Activated CD8-positive, alpha-beta memory T cell treated with anti-CD3 and anti-CD28 coated beads for 36 hours (primary cell): ENCODE results near the gene KLHDC10. TPM values are rescaled to one million over a fixed set of nuclear protein-coding genes. Genes with fewer than 3 reads are reported as not detected.

ENCODE experiments used
- CTCF ChIA-PET: fragments of 350-600 bp; sonication (Branson Sonifier 250); formaldehyde crosslinking; loops from one replicate; lab custom pipeline; 2021; ENCODE audit warnings: antibody characterized with exemption; lab: Charles Lee
- POLR2A ChIA-PET: fragments of 350-600 bp; sonication (Branson Sonifier 250); formaldehyde crosslinking; loops from one replicate; lab custom pipeline; 2021; ENCODE audit warnings: antibody characterized with exemption; lab: Charles Lee
- total RNA-seq, 2 experiments: library from RNA; stranded (reverse); gene quantifications; one replicate each; pipeline ENCODE4 v1.2.3, GENCODE V29; 2021

KLHDC10 gene
- total RNA-seq, 2 experiments from 2014 or later = 17.9 TPM

DNA sequence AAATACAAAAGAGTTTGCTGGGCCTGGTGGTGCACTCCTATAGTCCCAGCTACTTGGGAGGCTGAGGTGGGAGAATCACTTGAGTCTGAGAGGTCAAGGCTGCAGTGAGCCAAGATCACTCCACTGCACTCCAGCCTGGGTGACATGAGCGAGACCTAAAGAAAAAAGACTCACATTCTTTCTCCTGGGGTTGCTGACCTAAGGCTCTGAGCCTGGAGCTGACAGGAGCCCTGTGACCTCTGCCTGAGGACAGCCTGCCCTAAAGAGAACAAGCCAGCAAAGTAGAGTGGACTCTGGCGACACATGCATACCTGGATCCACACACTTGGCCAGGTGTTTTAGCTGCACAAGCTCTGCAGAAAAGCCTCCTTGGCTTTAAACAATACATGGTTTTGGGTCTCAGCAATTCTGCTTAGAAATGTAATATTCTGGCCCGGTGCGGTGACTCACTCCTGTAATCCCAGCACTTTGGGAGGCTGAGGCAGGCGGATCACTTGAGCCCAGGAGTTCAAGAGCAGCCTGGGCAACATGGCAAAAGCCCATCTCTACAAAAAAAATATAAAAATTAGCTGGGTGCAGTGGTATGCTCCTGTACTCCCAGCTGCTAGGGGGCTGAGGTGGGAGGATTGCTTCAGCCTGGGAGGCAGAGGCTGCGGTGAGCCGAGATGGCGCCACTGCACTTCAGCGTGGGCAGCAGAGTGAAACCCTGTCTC is 76.5 kb downstream of the KLHDC10 start:
- ChIA-PET POLR2A (no interaction called here), CTCF (interaction anchor here (0.6 to 0.7 kb wide), 2 partner anchors 21 to 82 kb away, joined by 3 to 4 read pairs; no protein-coding TSS in a partner anchor)

DNA sequence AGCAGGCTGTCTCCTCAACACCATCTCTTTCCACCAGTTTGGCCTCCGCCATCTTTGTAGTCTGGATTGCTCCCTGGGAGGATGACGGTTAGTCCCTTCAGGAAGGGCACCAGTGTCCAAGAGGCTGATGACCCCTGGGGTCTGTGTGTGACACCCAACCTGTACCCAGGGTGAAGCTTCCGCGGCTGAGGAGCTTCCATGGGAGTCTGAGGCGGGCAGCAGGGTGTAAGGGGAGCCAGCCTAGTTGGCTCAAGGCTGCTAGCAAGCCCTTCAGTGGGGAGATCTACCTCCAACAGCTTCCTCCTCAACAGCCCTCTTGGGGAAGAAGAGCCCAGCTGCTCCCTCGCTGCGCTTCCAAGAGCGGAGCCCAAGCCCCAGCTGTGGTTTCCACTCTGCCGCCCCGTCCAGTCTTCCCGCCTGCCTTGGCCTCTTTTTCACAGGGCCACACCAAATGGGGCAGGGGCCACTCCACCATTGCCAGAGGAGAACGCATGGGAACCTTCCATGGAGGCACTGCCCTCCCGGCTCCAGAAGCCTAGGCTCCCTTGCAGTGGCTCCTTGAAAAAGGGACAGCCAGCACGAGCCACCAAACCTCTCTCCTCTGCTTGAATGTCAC is 77.5 kb downstream of the KLHDC10 start:
- ChIA-PET POLR2A (no interaction called here), CTCF (no interaction called here)

DNA sequence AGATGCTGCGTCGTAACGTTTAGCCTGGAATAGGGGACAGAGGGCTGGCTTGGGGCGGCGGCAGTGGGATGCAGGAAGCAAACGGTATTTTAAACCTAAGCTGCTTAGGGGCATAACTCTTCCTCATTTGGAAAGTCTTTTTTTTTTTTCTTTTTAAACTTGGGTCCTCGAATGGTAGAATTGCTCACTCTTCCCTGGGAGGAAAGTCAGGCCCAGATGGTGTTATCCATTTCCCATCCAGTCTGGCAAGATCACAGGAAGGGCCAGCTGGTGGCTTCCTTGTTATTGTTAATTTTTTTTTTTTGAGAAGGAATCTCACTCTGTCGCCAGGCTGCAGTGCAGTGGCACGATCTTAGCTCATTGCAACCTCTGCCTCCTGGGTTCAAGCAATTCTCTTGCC is 78.2 kb downstream of the KLHDC10 start:
- ChIA-PET CTCF (no interaction called here), POLR2A (no interaction called here)

DNA sequence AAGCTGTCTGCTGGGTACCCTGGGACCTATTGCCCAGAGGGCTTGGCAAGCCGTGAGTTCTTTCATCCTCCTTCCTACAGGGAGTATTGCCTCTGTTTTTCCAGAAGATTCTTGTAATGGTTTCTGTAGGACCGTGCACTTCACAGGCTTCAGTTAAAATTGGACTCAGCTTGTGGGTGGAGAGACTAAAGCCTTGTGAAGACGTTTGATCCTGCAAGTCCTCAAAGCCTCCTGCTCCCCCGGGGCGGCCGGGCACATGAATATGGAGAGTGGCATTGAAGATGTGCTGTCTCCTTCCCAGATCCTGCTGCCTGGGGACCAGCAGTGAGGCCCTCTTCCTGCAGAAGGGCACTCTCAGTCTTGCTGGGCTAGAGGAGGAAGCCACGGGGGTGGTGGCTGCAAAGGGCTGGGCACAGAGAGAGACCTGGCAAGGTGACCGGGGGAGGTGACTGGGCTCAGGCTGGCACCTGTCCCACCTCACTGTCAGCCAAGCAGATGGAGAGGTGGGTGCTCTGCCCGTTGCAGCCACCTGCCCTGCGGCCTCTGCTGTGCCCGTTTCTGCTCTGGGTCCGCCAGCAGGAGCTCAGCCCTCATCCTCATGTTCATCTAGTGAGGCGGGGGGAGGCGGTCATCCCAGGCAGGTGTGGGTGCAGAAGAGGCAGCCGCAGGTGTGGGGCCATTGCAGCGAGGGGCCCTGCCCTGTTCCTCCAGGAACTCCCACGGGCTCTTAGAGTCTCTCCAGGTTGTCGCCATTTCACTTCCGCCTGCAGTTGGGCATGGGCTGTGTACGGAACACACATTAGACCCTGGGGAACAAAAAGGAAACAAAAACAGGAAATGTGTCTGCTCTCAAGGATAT is 79.2 kb downstream of the KLHDC10 start:
- POLR2A ChIA-PET = no interaction called here

DNA sequence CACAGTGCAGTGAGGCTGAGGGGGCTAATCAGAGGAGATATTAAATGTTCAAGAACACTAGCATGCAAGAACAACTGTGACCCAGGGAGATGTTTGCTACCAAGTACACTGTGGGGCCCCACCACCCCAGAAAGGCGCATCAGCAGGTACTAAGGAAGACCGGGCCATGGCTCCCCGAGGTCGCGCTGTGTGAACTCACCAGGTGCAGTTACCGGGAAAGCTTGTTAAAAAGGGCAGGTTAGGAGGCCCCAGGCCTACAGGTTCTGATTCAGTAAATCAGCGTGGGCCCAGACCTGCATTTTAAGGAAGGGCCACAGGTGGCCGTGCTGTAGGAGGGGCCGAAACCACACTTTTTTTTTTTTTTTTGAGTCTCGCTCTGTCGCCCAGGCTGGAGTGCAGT is 80.3 kb downstream of the KLHDC10 start:
- ChIA-PET CTCF (no interaction called here), POLR2A (no interaction called here)

More for the DNA sequence above, 79.2 kb downstream of the KLHDC10 start:
- CTCF ChIA-PET = no interaction called here

DNA sequence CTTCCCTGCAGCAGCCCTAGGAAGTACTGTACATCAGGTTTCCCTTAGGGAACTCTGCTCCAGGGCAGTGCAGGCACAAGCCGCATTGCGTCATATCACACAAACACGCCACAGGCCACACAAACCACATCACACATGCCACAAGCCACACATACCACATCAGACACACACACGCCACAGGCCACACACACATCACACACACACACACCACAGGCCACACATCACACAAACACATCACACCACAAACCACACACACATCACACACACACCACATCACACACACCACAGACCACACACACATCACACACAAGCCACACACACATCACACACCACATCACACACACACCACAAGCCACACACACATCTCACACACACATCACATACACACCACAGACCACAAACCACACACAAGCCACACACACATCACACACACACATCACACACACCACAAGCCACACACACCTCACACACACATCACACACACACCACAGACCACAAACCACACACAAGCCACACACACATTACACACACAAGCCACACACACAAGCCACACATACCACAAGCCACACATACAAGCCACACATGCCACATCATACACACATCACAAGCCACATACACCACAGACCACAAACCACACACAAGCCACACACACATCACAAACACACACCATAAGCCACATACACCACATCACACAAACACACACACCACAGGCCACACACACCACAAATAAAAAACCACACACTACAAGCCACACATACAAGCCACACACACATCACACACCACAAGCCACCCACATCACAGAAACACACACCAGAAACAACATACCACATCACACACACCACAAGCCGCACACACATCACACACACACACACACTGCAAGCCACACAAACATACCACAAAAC is 81.5 kb downstream of the KLHDC10 start:
- CTCF ChIA-PET = no interaction called here

DNA sequence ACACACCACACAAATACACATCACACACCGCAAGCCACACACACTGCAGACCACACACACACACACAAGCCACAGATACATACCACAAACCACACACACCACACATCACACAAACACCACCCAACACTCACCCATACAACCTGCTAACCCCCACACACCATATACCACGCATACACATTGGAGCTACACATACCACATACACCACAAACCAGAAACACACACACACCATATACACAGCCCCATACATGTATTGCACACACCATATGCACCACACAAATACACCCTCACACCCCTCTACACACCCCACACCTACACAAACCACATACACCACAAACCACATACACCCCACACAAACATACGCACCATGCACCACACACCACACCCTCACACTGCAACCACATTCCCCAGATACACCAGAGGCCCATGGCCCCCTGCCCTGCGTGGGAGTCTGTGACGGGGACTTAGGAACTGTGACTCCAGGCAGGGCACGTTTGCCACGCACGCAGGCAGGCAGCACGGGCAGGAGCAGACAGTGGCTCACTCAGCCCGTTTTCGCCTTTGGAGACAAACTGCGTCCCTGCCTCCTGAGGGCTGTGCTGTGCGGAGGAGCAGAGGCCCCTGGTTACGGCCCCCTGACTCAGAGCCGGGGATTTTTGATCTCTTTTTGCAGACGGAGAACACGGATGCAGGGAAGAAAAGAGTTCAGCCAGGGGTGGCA is 82.3 kb downstream of the KLHDC10 start:
- CTCF ChIA-PET = no interaction called here
- POLR2A ChIA-PET = no interaction called here

More for the DNA sequence above, 81.5 kb downstream of the KLHDC10 start:
- POLR2A ChIA-PET = interaction anchor here (0.7 kb wide), 1 partner anchor 48 kb away, joined by 10 read pairs; no protein-coding TSS in a partner anchor

DNA sequence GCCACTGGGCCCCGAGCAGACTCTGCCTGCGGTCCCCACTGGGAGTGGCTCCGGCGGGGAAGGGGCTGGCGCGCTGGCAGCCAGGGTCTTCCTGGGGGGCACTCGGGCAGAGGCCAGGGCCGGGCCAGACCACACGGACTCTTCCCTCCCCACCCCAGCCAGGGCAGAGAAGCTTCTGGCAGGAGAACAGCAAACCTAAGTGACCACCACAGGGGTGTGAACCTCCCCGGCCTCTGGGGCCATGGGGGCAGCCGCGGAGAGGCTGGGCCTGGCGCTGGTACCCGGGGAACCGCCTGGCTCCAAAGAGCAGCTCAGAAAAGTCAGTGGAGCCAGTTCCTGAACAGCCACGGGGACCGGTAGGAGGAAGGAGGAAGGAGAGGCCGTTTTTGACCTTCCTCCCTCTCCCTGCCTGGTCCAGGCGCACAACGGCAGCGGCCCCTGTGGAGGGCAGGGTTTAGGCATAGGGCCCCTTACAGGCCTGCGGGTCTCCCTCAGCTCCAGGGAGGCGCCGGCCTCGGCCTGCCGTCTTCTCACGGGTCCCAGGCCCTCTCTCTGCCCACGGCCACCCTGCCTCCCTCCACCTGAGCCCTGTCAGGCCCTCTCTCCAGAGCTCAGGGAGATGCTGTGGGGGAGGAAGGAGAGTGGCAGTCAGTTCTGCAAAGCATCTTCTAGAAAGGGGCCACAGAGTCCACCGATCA is 83.0 kb downstream of the KLHDC10 start:
- POLR2A ChIA-PET = no interaction called here
- CTCF ChIA-PET = no interaction called here

DNA sequence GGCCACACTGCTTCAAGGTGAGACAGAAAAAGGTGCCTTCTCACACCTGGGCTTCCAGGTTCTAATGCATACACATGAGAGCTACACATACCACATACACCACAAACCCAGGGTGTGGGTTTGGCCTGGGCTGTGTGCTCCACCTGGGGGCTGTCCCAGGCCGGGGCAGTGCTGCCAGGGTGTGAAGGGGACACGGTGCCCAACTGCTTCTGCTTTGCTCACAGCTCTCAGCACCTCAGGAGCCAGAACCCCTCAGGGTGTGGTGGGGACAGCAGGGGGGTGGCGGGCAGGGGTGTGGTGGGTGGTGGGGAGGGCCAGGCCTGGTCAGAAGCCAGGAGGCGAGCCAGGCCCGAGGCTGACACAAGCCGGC is 83.8 kb downstream of the KLHDC10 start:
- POLR2A ChIA-PET = no interaction called here
- CTCF ChIA-PET = no interaction called here

DNA sequence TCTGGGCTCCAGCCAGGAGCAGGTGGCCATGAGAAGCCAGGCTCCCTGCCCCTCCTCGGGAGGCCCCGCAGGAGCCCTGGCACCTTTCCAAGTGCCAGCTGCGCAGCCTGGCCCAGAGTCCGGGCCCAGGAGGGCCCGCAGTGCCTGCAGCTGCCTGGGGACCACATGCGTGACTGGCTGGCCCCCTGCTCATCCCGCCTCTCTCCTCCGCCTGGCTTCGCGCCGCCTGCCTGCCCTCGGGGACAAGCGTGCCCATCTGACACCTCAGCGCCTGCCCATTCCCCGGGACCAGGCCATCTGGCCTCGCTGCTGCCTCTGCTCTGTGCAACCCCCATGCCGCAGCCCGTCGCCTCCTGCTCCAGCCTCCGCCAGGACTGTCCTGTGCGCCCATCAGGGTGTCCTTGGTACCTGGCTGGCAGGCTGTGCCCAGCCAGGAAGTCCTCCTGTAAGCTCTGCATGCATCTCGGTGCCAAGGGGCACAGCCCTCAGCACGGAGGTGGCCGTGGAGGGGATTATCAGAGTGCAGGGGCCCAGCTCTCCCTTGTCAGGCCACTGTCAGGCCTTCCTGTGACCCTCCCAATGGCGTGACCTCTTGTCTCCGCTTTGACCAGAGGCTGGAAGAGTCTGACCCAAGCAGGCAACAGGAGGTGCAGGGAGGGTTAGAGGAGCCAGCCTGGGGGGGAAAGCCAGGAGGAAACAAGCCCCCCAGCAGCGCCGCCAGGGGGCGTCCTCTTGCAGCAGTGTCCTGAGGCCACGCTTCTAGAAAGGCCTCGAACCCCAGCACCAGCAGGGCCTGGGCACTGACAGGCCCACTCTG is 84.4 kb downstream of the KLHDC10 start:
- ChIA-PET CTCF (interaction anchor here (0.5 kb wide), 1 partner anchor 595 kb away, joined by 3 read pairs; no protein-coding TSS in a partner anchor), POLR2A (no interaction called here)

DNA sequence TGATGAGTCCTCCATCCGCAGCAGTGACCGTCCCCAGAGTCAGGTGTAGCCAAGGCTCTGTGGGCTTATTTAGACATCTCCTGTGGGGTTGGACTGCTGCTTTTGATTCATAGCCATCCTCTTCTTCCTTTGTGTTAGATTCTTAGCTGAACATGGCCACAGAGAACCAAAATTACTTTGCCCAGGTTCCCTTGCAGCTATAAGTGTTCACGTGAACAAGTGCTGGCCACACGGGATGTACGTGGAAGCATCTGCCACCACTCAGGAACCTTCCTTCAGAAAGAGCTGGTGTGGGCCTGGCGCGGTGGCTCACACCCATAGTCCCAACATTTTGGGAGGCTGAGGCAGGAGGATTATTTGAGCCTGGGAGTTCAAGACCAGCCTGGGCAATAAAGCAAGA is 85.8 kb downstream of the KLHDC10 start:
- POLR2A ChIA-PET = no interaction called here
- CTCF ChIA-PET = interaction anchor here (0.6 kb wide), 1 partner anchor 57 kb away, joined by 3 read pairs; no protein-coding TSS in a partner anchor

DNA sequence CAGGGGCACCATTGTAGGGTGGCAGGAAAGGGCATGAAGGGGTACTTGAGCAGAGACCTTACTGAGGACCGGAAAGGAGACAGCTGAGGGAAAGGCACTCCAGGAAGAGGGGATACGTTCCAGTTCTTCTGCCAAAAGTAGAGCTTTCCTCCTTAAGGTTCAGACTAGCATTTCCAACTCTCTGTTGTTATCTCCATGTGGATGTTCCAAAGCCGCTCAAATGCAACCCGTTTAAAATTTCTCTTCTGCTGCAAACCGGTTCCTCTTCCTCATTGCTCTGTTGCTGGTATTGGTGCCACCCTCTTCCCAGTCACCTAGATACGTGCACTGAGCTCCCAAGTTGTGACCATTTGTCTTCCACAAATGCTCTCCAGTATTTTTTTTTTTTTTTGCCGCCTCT is 87.4 kb downstream of the KLHDC10 start:
- ChIA-PET CTCF (no interaction called here), POLR2A (no interaction called here)

DNA sequence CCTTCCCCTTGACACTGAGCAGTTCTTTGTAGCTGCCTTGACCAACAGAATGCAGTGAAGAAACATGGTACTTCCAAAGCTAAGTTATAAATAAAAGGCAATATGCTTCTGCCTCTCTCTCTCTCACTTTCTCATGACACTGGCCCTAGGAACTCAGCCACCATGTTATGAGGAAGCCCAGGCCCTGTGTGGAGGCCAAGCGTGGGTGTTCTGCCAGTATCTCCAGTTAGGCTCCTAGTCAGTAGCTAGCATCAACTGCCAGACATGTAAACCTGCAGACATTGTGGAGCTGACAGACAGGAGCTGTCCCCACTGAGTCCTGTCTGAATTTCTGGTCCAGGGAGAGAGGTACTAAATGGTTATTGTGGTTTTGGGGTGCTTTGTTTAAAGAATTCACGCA is 89.7 kb downstream of the KLHDC10 start:
- CTCF ChIA-PET = no interaction called here
- POLR2A ChIA-PET = no interaction called here

DNA sequence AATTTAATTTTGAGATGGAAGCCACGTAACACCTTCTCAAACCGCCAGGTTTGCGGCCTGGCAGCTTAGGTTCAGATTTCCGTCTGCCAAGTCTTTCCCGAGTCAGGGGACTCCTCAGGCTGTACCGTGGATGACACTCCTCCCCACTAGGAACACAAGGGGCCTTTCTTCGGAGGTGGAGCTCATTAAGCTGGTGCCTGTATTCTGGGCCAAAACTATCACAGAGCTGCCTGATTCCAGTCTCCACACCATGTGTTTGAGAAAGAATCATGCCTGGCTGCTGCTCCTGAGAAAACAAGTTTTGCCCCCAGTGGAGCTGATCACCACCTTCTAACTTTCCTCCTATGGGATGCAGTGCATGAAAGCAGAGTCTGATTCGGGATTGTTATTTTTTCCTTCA is 90.1 kb downstream of the KLHDC10 start:
- POLR2A ChIA-PET = no interaction called here
- CTCF ChIA-PET = interaction anchor here (0.6 kb wide), 1 partner anchor 29 kb away, joined by 3 read pairs; no protein-coding TSS in a partner anchor

DNA sequence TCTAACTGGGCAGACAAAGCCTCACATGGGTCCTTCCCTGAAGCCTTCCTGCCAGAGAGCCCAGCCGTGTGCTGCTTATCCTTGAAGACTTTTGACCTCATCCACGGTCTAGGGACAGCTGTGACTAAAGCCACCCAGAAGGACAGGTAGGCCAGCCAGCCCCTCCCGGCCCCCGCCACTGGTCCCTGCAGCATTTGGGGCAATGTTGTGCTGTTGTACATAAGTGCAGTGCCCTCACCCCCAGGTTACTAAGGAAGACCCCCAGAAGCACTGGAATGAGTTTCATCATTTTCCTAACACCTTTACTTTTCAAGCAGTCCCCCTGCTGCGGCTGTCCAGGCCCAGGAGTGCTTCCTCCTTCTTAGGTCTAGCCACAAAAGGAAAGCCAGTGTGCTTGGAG is 91.9 kb downstream of the KLHDC10 start:
- POLR2A ChIA-PET = no interaction called here
- CTCF ChIA-PET = no interaction called here

DNA sequence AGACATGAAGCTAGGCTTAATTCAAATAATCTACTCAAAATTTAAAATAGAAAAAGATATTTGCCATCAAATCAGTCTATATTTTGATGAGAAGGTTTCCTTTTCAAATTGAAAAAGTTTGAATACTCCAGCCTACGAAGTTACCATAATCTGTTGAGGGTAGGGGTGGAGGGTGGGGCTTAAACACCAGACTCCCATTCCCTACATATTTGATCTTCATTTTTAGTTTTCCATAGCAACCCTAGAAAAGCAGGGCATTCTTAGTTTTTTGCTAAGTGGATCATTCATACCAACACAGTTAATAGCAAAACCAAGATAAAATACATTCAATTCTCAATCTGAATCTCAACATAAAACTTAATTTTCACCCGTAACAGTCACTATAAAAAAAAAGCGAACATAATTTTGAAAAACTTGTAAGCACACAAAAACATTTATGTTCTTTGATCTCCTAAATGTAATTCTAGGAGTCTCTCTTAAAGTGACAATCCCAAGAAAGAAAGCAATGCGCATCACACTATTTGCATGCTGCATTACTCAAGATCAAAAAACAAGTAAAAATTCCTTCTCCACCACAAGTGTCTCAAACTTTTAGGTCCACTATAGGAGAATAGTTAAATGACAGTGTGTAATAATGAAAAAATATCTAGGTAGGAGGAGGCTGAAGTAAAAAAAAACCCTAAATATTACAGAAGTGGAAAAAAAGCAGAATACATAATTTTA is 104.1 kb downstream of the KLHDC10 start:
- CTCF ChIA-PET = no interaction called here
- POLR2A ChIA-PET = no interaction called here

DNA sequence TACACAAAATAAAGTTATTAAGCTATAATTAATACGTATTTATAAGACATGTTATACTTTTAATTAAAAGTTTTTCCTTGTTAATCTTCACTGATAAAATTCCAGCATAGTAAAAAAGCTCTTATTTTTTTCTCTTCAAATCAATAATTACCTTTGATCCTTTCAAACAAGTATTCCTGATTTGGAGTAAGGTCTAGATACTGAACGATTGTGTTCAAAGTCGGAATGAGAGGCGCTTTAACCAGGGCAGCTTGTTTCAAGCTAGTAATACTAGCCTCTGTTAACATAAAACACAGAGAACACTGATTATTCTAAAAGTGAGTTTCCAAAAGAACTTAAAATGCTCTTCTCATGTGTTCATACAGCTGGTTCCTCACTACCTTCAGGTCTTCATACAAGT is 107.9 kb downstream of the KLHDC10 start:
- POLR2A ChIA-PET = no interaction called here
- CTCF ChIA-PET = no interaction called here
